Fibroblast of upper back skin (primary cell): Measurements from ENCODE around the gene PSORS1C2.
"Not testable (repeated sequence)": the region's sequence is repeated elsewhere in the genome, so short reads cannot be mapped to it uniquely, and the experiment has no call there.

Experiments
- DNase-seq: peaks from one replicate; pipeline ENCODE4 v3.0.0-alpha.2; 2013

The PSORS1C2 gene

DNA sequence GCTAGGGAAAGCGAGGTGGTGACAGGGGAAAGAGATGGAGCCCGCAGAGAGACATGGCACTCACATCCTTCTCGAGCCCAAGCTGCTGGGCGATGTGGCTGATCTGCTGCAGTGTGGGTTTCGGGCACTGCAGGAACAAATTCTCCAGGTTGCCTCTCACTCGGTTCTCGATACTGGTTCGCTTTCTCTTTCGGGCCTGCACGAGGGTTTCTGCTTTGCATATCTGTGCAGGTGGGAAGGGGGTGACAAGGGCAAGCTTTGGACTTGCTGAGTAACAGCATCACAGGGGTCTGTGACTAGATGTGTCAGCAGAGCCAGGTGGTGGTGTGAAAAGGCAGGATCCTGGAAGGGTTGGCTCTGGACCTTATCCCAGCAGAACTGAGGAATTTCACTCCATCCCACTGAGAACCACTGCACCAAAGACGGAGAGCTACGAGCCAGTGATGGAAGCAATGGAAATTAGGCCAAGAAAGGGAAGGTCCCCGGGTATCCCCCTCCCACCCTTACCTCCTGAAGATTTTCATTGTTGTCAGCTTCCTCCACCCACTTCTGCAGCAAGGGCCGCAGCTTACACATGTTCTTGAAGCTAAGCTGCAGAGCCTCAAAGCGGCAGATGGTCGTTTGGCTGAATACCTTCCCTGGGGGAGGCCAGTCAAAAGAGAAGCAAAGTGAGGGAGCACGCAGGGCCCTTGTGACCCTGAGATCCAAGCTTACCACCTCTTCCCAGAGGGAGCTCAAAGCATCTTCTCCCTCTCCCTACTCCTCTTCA is 26.4 kb upstream of the PSORS1C2 start:
- DNase-seq: not testable (repeated sequence)

DNA sequence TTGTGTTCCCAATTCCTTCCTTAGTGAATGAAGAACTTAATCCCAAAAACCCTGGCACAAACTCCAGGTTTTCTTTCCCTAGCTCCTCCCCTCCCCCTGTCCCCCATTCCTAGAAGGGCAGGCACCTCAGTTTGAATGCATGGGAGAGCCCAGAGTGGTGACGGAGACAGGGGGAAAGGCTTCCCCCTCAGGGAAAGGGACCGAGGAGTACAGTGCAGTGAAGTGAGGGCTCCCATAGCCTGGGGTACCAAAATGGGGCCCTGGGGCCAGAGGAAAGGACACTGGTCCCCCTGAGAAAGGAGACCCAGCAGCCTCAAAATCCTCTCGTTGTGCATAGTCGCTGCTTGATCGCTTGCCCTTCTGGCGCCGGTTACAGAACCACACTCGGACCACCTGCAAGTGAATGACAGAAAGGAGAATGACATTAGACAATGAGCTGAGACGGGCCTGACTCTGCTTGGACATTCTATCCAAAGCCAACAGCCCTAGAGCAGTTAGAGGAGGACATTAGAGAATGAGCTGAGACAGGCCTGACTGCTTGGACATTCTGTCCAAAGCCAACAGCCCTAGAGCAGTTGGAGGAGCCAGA is 25.7 kb upstream of the PSORS1C2 start:
- not testable (repeated sequence) for DNase-seq

GRCh38 chr6:31163922-31164321 is 25.1 kb upstream of the PSORS1C2 start:
- DNase-seq: no peak

DNA sequence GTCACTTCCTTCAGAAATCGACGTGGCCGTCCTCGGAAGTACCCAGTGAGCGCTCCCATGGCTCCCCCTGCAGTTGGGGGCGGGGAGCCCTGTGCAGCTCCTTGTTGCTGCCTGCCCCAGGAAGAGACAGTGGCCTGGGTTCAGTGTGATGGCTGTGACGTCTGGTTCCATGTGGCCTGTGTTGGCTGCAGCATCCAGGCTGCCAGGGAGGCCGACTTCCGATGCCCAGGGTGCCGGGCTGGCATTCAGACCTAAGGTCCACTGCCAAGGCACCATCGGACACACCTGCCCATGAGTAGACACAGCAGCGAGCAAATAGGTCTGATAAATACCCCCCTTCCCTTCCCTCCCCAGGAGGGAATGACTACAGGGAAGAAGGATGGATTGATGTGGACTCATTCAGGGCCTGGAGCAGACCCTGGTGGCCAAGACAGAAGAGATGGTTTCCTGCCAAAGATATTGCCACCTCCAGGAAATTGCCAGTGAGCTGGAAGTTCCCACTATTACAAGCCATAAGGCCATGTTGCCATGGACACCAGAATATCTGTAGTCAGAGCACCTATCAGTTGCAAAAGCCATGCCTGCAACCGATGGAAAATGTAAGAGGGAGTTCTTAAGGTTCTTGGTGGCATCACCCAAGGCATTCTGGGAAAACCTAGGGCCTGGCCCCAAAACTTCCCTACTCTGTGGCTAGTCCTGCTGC is 23.7 kb upstream of the PSORS1C2 start:
- no peak for DNase-seq

- no peak for DNase-seq
Observed at GRCh38 chr6:31161216-31162126, 22.6 kb upstream of the PSORS1C2 start.

GRCh38 chr6:31158863-31159855 is 20.3 kb upstream of the PSORS1C2 start:
- DNase-seq: no peak

DNA sequence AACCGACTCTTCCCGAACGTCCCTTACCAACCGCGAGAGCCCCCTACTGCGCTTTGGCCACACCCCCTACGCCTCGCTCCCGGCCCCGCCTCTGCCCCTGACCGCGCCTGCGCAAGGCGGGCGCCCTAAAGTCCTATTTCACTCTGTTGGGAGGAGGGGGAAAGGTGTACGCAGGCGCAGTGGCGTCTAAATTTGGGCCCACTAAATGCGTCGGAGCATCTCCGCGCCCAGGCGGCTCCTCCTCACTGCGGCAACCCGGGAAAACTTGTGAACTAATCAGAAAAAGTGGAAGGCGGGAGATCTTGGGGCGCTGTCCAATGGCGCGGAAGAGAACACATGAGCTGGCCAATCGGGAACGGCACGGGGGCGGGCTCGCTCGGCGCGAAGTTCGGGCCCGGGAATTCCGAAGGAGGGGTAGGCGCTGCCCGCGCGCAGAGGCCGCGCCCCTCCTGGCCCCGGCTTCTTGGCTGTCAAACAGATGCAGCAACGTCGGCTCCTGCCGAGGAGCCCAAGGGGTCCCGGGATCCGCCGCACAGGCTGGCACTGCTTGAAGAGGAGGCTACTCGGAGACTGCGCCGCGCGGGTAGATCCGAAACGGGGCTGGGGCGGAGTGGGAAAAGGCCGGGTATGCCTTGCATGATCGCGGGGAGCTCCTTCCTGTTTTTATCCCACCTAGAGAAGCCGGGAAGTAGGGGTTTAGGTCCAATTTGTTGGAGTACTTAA is 19.4 kb upstream of the PSORS1C2 start, which contains the start of gene TCF19:
Gene TCF19 (plus strand): TSS at position 450 of the 723 bp plus-strand sequence. CDS start 881 bp downstream, outside the sequence.
- peak; percentile 100 for DNase-seq

DNA sequence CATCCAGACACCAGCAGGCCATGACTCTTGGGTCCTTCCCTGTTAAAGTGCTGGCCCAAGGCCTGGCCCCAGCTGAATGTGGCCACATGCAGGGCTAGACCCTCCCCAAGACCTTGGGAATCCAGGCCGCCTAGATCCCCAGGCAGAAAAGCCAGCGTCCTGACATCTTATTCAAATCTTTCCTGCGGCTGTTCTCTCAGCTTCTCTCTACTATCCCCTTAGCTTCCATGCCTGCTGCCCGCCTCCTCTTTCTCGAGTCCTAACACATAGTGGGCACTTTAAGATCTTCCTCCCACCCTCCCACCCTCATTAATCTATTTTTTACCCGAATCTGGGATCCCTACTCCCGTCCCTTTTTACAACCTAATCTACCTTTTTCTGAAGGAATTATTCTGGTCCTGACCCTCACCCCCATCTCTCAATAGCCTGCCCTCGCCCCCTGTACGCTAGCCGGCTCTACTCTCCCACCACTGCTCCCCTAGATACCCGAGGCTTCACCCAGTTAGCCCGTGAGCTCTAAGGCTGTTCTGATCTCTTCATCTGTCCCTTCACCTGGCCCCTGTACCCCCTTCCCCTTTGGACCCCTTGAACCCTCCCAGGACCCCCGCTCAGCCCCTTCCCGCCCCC is 18.8 kb upstream of the PSORS1C2 start, which contains the start of gene CCHCR1:
Gene CCHCR1 (minus strand): TSS at position 290 of the 627 bp plus-strand sequence. CDS start 202 bp downstream, at position 88.
- no peak for DNase-seq

DNA sequence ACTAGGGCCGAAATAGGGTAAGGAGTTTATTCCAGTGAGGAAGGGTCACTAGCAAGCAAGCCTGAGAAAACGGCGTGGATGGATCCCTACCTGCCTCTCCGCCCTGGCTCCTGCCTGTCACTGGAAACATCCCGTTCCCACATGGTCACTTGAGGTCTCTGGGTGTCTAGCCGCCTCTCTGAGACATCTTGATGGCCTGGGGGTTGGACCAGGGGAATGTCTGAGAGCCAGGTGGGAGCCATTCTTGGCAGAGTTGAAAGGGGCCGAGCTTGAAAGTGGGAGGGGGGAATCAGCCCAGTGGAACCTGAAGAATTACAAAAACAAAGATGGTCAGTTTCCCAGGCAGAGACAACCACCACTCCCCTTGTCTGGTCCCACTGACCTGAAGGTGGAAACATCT is 17.8 kb upstream of the PSORS1C2 start:
- no peak for DNase-seq

DNA sequence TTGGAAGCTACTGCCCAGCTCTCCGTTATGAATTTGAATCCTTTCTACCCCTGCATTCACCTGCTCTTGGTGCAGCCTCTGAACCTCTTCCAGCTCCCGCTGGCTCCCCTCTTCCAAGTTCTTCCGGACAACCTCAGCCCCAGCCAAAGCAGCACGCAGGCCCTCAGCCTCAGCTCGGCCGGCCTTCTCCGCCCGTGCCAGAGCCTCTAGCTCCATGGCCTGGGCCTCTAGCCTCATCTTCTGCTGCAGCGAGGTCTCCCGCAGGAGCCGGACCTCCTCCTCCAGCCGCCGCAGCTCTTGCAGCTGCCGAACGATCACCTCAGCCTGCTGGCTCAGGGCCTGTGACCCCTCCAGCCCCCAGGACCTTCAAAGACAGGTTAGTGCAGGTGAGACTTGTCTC is 15.6 kb upstream of the PSORS1C2 start:
- no peak for DNase-seq

DNA sequence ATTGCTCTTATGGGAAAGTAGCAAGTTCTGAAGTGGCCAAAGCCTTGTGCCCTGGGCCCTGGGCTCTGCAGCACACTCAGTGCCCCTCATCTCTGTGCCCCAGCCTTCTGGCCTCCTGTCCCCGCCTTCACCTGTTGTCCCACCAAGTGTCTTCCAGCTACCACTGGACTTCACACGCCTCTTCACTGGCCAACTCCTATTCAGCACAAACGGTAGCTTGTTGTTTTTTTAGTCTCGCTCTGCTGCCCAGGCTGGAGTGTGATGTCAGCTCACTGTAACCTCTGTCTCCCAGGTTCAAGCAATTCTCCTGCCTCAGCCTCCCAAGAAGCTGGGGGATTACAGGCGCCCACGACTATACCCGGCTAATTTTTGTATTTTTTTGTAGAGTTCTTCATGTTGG is 13.9 kb upstream of the PSORS1C2 start:
- DNase-seq: no peak

DNA sequence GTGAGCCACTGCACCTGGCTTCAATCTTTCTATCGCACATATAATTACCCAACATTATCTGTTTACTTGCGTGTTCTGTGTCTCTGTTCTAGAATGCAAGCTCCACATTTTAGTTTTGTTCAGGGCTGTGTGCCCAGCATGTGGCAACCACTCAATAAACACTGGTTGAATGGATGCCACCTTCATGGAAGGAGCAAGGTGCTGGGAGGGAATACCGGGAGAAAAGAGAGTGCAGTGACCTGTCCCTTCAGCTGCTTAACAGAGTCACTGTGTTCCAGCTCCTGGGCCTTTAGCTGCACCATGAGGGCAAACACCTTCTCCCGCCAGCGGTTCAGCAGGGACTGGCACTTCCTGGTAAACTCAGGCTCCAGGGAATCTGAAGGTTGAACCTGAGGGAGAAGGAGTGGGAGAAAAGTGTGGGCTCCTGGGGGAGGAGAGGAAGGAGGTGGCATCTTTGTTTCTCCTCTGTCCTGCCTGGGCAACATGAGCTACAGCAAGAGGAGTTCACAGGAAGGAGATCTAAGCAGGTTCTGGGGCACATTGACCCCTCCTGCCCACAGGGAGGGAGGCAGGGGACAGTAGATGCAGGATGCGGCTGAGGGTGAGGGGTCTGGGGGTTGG is 11.1 kb upstream of the PSORS1C2 start:
- no peak for DNase-seq

GRCh38 chr6:31145386-31145785 is 6.5 kb upstream of the PSORS1C2 start:
- no peak for DNase-seq

DNA sequence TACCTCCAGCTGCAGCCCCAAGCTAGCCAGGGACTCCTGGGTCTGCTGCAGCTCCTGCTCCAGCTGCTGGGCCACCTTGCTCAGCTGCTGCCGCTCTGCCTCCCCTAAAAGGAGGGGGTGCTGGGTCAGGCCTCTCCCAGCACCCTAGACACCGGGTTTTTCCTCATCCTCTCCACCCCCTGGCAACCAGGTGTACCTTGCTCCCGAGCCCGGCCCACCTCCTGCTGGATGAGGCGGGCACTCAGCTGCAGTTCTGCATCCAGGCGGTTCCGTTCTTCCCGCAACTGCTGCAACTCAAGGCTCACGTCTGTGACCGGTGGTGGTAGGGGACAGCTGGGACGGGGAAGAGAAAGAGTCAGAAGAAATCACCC is 6.1 kb upstream of the PSORS1C2 start:
- no peak for DNase-seq

- no peak for DNase-seq
Observed at GRCh38 chr6:31144296-31144969, 5.6 kb upstream of the PSORS1C2 start.

DNA sequence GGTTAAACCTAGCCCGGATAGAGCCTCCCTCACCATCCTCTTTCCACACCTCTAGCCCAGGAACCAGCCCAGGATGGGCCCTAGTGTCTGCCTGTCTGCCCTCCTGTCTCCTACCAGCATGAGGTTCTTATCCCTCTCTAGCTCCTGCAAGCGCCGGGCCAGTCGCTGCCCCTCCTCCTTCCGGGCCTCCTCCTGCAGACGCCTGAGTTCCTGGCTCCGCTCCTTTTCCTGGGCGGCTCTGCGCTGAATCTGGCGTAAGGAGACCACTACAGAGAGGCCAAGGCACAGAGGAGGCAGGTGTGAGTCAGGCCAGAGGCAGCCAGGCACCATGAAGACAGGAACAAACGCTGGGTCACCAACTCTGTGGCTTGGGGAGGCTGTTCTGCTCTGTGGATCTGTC is 4.3 kb upstream of the PSORS1C2 start:
- peak; percentile 85 for DNase-seq

DNA sequence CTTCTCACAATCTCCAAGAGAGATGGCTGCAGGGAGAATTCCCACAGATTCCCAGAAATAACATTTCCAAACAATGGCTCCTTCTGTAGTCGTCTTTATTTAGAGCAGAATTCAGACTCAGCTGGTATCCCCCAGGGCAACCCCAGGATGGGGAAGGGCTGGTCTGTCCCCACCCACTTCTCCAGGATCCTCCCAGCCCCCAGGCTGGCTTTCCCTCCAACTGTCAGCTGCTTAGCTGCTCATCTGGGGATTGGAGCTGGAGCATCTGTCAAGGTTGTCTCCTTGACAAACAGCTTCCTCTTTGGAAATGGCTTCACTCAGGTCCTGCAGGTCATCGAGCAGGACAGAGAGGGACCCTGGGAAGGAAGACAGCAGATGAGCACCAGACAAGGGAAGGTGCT is 3.5 kb upstream of the PSORS1C2 start:
- no peak for DNase-seq

- DNase-seq: no peak
Observed at GRCh38 chr6:31140643-31141042, 1.8 kb upstream of the PSORS1C2 start.

DNA sequence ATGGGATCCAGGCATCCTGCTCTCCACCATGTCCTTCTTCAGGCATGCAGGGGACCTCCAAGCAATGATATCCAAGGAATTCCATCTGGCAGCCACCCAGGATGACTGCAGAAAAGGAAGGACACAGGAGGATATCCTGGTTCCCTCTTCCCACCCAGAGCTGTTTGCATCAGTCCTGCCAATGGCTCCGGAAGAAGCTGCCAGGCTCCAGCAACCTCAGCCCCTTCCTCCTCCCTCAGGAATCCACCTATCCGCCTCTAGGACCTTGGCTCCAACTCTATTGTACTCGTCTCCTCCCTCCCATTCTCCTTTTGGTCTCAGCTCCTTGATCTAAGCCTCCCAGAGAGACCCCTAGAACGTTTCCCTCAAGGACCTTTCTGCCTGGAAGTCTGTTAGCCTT is 733 bp upstream of the PSORS1C2 start:
- DNase-seq: peak; percentile 93
